Measurements from ENCODE around the gene ZFPL1.
A peak's percentile ranks its signal among the peaks of the same experiment; 100 is the strongest.

ZFPL1 gene

GRCh38 chr11:65078151-65078550 is 5.9 kb upstream of the ZFPL1 start:
- TF ChIP-seq TAF1 (IDR thresholded peaks at IDR 0.05; ENCODE audit: borderline replicate concordance, insufficient read depth, low read length) (no peak), POLR2AphosphoS5 (IDR thresholded peaks at IDR 0.05; ENCODE audit: low read depth, low read length) (peak; percentile 19; the same call in 1 of the 2 replicates)

- no peak for TF ChIP-seq REST (IDR thresholded peaks at IDR 0.05; ENCODE audit: insufficient read depth in 1 of 2, low read depth in 2 of 2, low read length in 2 of 2)
- no peak for TF ChIP-seq TAF1 (IDR thresholded peaks at IDR 0.05; ENCODE audit: borderline replicate concordance, insufficient read depth, low read length)
- no peak; the same call in 1 of the 2 replicates for TF ChIP-seq POLR2AphosphoS5 (IDR thresholded peaks at IDR 0.05; ENCODE audit: low read depth, low read length)
- TF ChIP-seq FOXP2 (optimal IDR thresholded peaks at IDR 0.05; ENCODE audit: borderline replicate concordance, extremely low read depth, extremely low read length, insufficient read depth) = no peak
- no peak for TF ChIP-seq SIN3A (IDR thresholded peaks at IDR 0.05; ENCODE audit: borderline replicate concordance, insufficient read depth, low read length)
These were observed 5.2 kb upstream of the ZFPL1 start for GRCh38 chr11:65078786-65079342.

- no peak for TF ChIP-seq POLR2AphosphoS5 (IDR thresholded peaks at IDR 0.05; ENCODE audit: low read depth, low read length)
- peak in 1 of 2 experiments; percentile 57; a peak in 1 of 4 replicates for TF ChIP-seq REST (IDR thresholded peaks at IDR 0.05; ENCODE audit: insufficient read depth in 1 of 2, low read depth in 2 of 2, low read length in 2 of 2)
- TF ChIP-seq FOXP2 (optimal IDR thresholded peaks at IDR 0.05; ENCODE audit: borderline replicate concordance, extremely low read depth, extremely low read length, insufficient read depth) = no peak
- TF ChIP-seq SIN3A (IDR thresholded peaks at IDR 0.05; ENCODE audit: borderline replicate concordance, insufficient read depth, low read length) = no peak
- TF ChIP-seq TAF1 (IDR thresholded peaks at IDR 0.05; ENCODE audit: borderline replicate concordance, insufficient read depth, low read length) = no peak
These were observed 738 bp upstream of the ZFPL1 start for GRCh38 chr11:65083134-65083833.

- TF ChIP-seq SIN3A (IDR thresholded peaks at IDR 0.05; ENCODE audit: borderline replicate concordance, insufficient read depth, low read length) (no peak), POLR2AphosphoS5 (IDR thresholded peaks at IDR 0.05; ENCODE audit: low read depth, low read length) (no peak; the same call in 1 of the 2 replicates), FOXP2 (optimal IDR thresholded peaks at IDR 0.05; ENCODE audit: borderline replicate concordance, extremely low read depth, extremely low read length, insufficient read depth) (no peak), TAF1 (IDR thresholded peaks at IDR 0.05; ENCODE audit: borderline replicate concordance, insufficient read depth, low read length) (no peak)
These were observed 765 bp downstream of the ZFPL1 start for GRCh38 chr11:65084598-65085375.

GRCh38 chr11:65085446-65085845 is 1.4 kb downstream of the ZFPL1 start:
- TF ChIP-seq REST (IDR thresholded peaks at IDR 0.05; ENCODE audit: insufficient read depth in 1 of 2, low read depth in 2 of 2, low read length in 2 of 2) = no peak
- no peak for TF ChIP-seq SIN3A (IDR thresholded peaks at IDR 0.05; ENCODE audit: borderline replicate concordance, insufficient read depth, low read length)
- TF ChIP-seq TAF1 (IDR thresholded peaks at IDR 0.05; ENCODE audit: borderline replicate concordance, insufficient read depth, low read length) = no peak
- no peak for TF ChIP-seq FOXP2 (optimal IDR thresholded peaks at IDR 0.05; ENCODE audit: borderline replicate concordance, extremely low read depth, extremely low read length, insufficient read depth)
- TF ChIP-seq POLR2AphosphoS5 (IDR thresholded peaks at IDR 0.05; ENCODE audit: low read depth, low read length) = no peak

Measured in PFSK-1 (cell line).